NK-92 treated with Interleukin-12 subunit alpha and Interleukin-12 subunit beta, amount 100 ng/mL, for 24 hours (cell line): ENCODE results near the gene SFPQ.
"Not testable (repeated sequence)": the region's sequence is repeated elsewhere in the genome, so short reads cannot be mapped to it uniquely, and the experiment has no call there.

ENCODE experiments used
- DNase-seq: peaks from one replicate; lab custom pipeline; 2025; lab: John Stamatoyannopoulos, UW

Gene SFPQ

DNA sequence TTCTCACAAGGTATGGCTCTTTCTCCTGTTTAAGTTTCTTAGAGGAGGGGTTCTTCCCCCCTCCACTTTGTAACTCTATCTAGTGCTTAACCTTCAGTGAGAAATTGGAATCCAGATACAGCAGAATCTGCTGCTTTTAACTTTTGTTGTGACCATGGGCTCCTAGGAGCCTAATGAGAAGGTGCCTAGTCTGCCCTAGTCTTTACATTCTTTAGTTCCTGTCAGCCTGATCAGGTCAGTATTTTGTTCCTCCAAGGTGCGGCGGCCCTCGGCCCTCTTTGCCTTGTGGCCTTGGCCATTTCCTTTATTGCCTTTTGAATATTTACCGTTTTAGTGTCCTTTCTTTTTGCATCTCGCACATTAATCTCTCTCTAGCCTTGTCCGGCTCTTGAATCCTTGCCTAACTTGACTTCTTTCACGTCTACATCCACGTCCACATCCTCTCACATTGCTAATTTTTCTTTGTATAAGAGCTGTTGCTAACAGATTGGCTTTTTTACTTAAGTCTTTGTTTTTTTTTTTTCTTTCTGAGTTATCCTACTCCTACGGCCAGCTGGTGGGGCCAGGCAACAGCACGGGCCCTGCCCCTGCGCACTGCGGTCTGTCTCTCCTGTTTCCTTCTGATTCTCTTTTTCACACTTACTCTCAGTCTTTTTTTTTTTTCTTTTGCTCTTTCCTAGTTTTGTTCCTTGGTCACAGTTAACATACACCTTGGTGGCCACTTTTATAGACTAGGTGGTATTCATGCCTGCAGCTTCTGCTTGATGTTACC is 49.0 kb downstream of the SFPQ start:
- no peak for DNase-seq

DNA sequence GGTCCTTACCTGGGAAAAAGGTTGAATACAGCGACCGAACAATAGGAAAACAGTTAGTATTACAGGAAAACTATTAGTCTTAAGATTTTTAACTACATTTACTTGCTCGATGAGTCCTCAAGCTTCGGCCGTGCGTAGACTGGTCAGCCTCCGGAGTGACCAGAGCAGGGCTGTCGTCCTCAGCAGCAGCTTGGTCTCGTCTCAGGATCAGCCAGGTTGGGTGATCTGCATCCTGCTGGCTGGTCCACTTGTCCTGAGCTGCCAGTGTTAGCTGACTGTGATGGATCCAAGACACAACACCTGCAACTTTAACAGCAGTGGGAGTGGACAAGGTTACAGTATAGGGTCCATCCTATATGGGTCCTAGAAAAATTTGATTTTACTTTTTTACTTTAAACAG is 50.2 kb downstream of the SFPQ start:
- not testable (repeated sequence) for DNase-seq

DNA sequence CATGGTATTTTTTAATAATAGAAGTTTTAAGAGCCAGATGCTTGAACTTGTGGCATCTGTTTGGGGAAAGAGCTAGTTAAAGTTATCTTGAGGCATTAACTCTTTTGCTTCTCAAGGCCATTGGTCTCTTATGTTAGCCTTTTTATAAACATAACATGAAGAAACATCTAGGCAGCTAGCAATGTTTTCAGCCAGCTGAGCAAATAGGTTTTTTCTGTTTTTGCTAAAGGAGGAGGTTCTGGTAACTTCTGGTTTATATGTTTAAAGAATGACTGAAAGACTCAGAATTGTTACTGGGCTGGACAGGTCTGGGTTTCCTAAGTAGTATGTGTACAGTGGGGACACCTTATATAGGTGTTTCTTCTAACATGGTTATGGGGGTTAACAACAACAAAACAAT is 50.7 kb downstream of the SFPQ start:
- not testable (repeated sequence) for DNase-seq

DNA sequence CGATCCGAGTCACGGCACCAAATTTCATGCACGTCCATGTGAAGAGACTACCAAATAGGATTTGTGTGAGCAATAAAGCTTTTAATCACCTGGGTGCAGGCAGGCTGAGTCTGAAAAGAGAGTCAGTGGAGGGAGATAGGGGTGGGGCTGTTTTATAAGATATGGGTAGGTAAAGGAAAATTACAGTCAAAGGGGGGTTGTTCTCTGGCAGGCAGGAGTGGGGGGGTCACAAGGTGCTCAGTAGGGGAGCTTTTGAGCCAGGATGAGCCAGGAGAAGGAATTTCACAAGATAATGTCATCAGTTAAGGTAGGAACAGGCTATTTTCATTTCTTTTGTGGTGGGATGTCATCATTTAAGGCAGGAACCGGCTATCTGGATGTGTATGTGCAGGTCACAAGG is 55.4 kb downstream of the SFPQ start:
- not testable (repeated sequence) for DNase-seq

DNA sequence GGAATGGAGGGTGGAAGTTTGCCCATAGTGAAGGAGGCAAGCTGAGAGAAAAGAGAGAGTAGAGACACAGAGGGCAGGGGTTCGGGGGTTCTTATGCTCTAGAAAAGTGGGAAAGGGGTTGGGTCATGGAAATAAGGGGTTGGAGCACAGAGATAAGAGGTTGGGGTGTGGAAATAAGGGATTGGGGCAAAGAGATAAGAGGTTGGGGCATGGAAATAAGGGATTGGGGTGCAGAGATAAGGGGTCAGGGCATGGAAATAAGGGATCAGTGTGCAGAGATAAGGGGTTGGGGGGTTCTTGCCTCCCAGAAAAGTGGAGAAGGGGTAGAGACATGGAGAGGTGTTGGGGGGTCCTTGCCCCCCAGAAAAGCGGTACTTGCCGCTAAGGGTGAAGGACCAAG is 56.2 kb downstream of the SFPQ start:
- DNase-seq, result no peak
